ENCODE measurements around the gene ARSG. TPM values are rescaled to one million over a fixed set of nuclear protein-coding genes. Genes with fewer than 3 reads are reported as not detected.

ARSG gene
- total and polyA plus RNA-seq, 10 of the 15 experiments (the other 5 are each of a cell fraction or from before 2014, with no cell fraction given) = 2.9 to 13.5 (median 7.6) TPM

DNA sequence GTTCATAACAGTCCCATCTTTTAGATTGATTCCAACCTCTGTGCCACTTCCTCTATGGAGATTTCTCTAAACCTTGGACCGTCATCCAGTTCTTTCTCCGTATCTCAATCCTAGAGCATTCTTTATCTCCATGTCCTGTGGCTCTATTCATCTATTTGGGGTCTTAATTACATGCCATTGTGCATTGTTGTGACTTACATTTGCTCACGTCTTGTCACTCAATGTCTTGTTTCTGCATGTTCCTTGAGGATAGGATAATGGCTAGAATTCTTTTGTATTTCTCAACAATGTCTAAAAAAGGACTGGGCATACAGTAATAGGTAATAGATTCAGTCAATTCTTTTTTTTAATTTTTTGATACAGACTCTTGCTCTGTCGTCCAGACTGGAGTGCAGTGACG is 50.2 kb downstream of the ARSG start:
- peaks cover 0 to 1% of the 10 kb centered on the region in 2 experiments; a peak in 1 of 4 replicates for H3K36me3 ChIP-seq (ENCODE audit: control insufficient read depth in 2 of 2, insufficient read depth in 2 of 2, low read length in 1 of 2)
- intact Hi-C loops (cut with micrococcal nuclease; ENCODE audit: unreplicated experiment) (no loop called here), in situ Hi-C loops (cut with MboI) (no loop called here)
- no peaks in the 10 kb centered on the region for H3K79me2 ChIP-seq (ENCODE audit: control insufficient read depth, insufficient read depth, low read length)
- SMC1A ChIA-PET (ENCODE audit: uncharacterized antibody, unreplicated experiment) = no interaction called here
- DNase-seq (ENCODE audit: low read depth, low spot score) (no peak), ATAC-seq (no peak), FAIRE-seq (no peak)
- peaks cover 4% of the 10 kb centered on the region for H3K4me1 ChIP-seq (ENCODE audit: control insufficient read depth, insufficient read depth, low read length)
- no peak overlapping the region for H2AFZ ChIP-seq (ENCODE audit: control insufficient read depth, low read depth, low read length)
- H3K9me3 ChIP-seq (replicated peaks; ENCODE audit: control insufficient read depth, insufficient read depth, low read length) = no peaks in the 10 kb centered on the region
- no peaks in the 10 kb centered on the region for H3K27me3 ChIP-seq (replicated peaks in 1 of 2; ENCODE audit: control insufficient read depth in 2 of 2, insufficient read depth in 2 of 2, low read length in 1 of 2)
- no peak overlapping the region for H3K4me2 ChIP-seq (ENCODE audit: control insufficient read depth, insufficient read depth)
- H3K4me3 ChIP-seq = no peak overlapping the region
- H3K9ac ChIP-seq (ENCODE audit: control insufficient read depth, insufficient read depth, low read length) = no peak overlapping the region
- RAD21 ChIA-PET (ENCODE audit: unreplicated experiment) = no interaction called here
- no peak overlapping the region for H3K27ac ChIP-seq (ENCODE audit: control insufficient read depth, insufficient read depth)
- BruUV-seq (replicated peaks) = no TSS peak
- POLR2A ChIA-PET = no interaction called here
- H4K20me1 ChIP-seq (ENCODE audit: control insufficient read depth, insufficient read depth) = no peaks in the 10 kb centered on the region
- TF ChIP-seq SUZ12 (IDR thresholded peaks at IDR 0.05; ENCODE audit: unreplicated experiment) (no peak), FOXK2 (IDR thresholded peaks at IDR 0.05) (no peak), HDAC6 (IDR thresholded peaks at IDR 0.05; ENCODE audit: unreplicated experiment) (no peak)
- TF ChIP-seq, protein P1, sequence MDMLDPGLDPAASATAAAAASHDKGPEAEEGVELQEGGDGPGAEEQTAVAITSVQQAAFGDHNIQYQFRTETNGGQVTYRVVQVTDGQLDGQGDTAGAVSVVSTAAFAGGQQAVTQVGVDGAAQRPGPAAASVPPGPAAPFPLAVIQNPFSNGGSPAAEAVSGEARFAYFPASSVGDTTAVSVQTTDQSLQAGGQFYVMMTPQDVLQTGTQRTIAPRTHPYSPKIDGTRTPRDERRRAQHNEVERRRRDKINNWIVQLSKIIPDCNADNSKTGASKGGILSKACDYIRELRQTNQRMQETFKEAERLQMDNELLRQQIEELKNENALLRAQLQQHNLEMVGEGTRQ (IDR thresholded peaks at IDR 0.05; ENCODE audit: borderline replicate concordance, low read depth, low read length) = no peak
- TF ChIP-seq, protein P2, sequence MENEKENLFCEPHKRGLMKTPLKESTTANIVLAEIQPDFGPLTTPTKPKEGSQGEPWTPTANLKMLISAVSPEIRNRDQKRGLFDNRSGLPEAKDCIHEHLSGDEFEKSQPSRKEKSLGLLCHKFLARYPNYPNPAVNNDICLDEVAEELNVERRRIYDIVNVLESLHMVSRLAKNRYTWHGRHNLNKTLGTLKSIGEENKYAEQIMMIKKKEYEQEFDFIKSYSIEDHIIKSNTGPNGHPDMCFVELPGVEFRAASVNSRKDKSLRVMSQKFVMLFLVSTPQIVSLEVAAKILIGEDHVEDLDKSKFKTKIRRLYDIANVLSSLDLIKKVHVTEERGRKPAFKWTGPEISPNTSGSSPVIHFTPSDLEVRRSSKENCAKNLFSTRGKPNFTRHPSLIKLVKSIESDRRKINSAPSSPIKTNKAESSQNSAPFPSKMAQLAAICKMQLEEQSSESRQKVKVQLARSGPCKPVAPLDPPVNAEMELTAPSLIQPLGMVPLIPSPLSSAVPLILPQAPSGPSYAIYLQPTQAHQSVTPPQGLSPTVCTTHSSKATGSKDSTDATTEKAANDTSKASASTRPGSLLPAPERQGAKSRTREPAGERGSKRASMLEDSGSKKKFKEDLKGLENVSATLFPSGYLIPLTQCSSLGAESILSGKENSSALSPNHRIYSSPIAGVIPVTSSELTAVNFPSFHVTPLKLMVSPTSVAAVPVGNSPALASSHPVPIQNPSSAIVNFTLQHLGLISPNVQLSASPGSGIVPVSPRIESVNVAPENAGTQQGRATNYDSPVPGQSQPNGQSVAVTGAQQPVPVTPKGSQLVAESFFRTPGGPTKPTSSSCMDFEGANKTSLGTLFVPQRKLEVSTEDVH (IDR thresholded peaks at IDR 0.05; ENCODE audit: low read depth, partially characterized antibody) = no peak
- whole genome bisulfite sequencing (ENCODE audit: insufficient coverage, insufficient replicate concordance, low lambda C conversion rate, missing lambda C conversion rate) = 82% methylated on average over 5 of the region's 5 CpGs
- CTCF ChIA-PET = no interaction called here
